Measurements from ENCODE around the gene PARD6A. TPM values are rescaled to one million over a fixed set of nuclear protein-coding genes. Genes with fewer than 3 reads are reported as not detected.
"Not testable (repeated sequence)": the region's sequence is repeated elsewhere in the genome, so short reads cannot be mapped to it uniquely, and the experiment has no call there.

Gene PARD6A
- polyA plus RNA-seq, 1 donor: 2.2 TPM

DNA sequence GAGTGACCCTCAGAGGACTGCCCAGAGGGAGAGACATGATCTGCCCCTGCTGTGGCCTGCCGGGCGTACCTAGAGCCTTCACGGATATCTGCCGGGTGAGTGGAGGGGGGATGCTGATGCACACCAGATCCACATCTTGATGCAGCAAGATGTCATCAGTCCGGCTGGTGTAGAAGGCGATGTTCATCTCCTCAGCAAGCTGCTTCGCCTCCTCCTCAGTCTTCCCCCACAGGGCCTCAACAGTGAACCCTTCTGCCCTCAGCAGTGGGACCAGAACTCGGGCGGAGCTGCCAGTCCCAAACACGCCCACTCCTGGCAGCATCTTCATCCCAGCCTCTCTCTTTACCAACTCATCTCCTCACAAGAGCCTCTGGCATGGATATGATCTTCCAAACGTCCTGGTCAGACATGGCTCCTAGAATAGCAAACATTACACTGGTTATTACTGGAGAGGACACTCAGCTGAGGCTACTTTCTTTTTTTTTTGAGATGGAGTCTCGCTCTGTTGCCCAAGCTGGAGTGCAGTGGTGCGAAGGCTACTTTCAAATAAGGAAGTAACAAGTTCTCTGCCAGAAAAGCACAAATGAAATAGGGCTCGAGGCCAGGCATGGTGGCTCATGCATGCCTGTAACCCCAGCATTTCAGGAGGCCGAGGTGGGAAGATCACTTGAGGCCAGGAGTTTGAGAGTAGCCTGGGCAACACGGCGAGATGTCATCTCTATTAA, 24.8 kb downstream of the PARD6A start:
- no peak for DNase-seq

DNA sequence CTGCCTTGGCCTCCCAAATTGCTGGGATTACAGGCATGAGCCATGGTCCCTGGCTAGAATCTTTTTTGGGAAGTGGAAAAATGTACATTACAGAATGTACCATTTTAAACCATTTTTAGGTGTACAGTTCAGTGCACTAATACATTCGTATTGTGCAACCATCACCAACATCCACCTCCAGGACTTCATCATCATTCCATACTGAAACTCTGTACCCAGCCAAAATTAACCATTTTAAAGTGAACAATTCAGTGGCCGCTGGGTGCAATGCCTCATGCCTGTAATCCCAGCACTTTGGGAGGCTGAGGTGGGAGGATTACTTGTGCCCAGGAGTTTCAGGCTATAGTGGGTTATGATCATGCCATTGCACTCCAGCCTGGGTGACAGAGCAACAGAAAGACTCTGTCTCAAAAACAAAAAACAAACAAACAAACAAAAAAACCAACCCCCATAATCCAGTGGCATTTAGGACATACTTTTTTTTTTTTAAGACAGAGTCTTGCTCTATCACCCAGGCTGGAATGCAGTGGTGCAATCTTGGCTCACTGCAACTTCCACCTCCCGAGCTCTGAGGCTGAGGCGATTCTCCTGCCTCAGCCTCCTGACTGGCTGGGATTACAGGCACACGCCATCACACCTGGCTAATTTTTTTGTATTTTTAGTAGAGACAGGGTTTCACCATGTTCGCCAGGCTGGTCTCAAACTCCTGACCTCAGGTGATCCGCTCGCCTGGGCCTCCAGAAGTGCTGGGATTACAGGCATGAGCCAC, 32.9 kb downstream of the PARD6A start:
- not testable (repeated sequence) for DNase-seq

DNA sequence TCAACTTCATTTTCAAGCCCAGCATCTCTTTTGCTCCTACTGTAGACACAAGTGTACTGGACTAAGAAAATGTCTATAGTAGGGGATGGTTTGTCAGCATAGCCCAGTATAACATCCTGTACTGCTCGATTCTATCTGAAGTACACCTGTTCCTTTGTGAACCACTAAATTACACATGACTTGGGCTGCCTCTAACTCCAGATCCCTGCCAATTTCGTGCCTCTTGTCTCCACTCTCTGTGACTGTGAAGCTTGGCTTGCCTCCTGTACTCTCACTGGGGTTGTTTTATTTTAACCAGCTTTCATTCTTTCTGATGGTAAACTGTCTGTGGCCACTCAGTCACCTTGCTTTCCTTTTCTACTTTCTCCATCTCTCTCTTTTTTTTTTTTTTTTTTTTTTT, 33.9 kb downstream of the PARD6A start:
- DNase-seq: no peak

DNA sequence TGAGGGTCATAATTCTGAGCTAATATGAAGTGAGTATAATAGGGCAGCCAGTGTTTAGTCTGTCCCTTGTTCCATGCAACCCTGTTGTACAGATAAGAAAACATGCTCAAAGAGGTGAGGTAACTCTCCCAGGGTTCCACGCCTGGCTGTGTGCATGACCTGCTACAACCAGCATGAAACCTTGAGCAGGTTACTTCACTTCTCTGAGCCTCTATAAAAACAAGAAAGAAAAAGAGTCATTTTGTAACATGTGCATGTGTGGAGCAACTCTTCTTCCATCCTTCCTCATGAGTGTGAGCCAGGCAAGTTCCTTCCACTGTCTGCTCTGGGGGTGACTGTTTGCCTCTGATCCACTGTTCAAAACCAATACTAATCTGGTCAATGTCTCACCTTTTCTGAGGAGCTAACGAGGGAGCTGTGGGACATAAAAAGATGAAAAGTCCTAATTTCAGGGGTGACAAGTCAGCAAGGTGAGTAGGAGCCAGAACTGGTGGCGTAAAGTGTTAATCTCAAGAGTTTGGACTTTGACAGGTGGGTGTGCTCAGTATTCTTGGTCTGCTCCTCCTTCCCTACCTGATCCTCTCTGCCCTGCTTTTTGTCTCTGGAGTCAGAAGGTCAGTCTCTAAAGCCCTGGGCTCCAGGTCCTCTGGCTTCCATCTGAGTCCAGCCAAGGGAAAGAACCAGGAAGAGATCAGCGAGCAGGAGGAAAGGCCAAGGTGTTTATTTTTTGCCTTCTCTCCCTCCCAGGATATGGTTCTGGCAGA, 36.8 kb downstream of the PARD6A start:
- no peak for DNase-seq

DNA sequence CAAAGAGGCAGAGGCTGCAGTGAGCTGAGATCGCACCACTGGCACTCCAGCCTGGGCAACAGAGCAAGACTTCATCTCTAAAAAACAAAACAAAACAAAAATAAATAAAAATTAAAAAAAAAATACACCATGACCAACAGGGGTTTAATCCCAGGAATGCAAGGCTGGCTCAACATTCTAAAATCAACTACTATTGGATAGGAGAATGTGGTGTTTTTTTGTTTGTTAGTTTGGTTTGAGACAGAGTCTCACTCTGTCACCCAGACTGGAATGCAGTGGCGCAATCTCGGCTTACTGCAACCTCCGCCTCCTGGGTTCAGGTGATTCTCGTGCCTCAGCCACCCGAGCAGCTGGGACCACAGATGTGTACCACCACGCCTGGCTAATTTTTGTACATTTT, 38.5 kb downstream of the PARD6A start:
- DNase-seq: no peak

DNA sequence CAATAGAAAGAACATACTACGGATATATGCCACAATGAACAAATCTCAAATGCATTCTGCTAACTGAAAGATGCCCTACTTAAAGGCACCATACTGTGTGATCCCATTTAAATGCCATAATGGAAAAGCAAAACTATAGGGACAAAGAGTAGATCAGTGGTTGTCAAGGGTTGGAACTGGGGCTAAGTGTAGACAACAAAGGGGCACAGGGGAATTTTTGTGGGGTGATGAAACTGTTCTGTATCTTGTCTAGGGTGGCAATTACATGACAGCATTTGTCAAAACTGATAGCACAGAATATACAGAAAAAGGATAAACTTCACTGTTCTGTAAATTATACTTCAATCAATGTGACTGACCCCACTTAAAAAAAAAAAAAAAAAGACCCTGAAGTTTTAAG, 40.7 kb downstream of the PARD6A start:
- DNase-seq: no peak

DNA sequence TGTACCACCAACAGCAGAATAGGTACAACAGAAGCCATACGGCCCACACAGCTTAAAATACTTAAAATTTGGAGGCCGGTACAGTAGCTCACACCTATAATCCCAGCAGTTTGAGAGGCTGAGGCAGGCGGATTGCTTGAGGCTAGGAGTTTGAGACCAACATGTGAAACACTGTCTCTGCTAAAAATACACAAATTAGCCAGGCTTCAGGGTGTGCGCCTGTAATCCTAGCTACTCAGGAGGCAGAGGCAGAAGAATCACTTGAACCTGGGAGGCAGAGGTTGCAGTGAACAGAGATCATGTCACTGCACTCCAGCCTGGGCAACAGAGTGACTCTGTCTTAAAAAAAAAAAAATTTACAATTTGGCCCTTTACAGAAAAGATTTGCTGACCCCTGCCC, 41.4 kb downstream of the PARD6A start:
- DNase-seq: no peak

DNA sequence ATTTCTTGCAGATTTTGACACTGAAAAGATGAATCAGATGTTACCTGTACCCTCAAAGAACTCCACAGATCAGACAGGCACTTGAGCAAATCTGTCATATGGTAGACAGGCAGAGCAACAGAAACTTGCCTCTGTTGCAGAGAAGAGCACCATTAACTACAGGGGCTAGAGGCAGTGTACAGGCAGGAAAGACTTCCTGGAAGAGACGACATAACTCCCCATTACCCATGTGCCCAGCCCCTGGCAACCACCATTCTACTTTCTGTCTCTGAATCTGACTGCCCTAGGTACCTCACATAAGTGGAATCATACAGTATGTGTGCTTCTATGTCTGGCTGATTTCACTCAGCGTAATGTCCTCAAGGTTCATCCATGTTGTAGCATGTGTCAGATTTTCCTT, 42.9 kb downstream of the PARD6A start:
- DNase-seq: no peak

DNA sequence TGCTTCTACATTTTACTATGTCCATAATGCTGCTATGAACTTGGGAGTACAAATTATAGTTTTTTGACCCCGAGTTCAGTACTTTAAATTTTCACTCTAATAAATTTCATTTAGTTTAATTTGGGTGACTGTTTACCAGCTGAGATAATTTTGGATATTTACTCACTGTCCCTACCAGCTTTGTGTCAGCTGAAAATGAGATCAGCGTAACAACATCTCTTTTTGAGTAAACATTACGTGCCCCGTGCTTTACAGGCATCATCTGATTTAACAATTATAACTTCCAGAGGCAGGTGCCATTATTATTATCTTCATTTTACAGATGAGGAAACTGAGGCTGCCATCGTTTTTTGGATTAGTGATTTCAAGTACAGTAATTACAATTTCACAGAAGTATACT, 43.4 kb downstream of the PARD6A start:
- no peak for DNase-seq

DNA sequence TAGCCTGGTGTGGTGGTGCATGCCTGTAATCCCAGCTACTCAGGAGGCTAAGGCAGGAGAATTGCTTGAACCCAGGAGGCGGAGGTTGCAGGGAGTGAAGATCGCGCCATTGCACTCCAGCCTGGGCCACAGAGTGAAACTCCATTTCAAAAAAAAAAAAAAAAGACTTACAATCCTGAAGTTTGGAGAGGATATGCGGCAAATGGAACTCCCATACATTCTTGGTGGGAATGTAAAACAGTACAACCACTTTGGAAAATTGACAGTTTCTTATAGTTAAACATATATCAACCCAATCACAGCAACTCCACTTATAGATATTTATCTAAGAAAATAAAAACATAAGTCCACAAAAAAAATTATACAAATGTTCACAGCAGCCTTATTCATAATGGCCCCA, 46.5 kb downstream of the PARD6A start:
- no peak for DNase-seq

DNA sequence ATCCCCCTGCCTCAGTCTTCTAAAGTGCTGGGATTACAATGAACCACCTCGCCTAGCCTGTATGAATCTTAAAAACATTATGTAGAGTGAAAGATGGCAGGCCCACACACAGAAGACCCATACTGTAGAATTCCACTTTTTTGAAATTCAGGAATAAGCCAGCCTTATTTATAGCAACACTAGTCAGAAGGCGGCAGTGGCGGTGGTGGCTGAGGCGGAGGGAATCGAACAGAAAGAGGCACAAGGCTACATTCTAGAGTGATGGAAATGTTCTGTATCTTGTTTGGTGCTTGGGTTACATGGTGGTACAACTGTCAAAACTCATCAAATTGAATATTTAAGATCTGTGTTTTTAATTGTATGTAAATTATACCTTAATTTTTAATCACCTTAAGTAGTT, 47.0 kb downstream of the PARD6A start:
- DNase-seq: no peak

DNA sequence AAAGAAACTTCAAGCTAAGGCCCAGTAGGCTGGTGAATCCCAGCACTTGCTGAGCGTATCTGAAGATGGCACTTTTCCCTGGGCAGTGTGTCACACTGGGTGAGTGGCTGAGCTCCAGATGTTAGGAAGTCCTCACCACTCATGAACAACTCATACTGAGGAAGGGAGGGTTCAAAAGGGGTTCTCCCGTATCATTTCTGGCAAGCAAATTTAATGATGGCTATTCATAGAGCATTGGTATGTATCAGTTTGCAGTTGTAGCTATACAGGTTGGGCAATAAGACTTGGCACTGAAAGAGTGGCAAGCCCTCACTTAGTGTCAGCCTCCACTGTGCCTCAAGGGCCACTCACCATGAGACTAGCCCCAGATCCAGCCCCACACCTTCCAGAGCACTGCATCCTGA, 47.6 kb downstream of the PARD6A start:
- no peak for DNase-seq

DNA sequence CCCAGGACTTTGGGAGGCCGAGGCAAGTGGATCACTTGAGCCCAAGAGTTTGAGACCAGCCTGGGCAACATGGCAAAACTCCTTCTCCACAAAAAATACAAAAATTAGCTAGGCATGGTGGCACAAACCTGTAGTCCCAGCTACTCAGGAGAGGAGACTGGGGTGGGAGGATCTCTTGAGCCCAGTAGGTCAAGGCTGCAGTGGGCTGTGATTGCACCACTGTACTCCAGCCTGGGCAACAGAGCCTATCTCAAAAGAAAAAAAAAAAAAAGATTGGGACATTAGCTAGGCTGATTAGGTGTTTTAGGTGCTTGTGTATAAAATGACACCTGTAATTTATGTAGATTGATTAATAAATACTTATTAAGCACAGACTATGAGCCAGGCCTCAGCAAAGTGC, 48.3 kb downstream of the PARD6A start:
- no peak for DNase-seq

DNA sequence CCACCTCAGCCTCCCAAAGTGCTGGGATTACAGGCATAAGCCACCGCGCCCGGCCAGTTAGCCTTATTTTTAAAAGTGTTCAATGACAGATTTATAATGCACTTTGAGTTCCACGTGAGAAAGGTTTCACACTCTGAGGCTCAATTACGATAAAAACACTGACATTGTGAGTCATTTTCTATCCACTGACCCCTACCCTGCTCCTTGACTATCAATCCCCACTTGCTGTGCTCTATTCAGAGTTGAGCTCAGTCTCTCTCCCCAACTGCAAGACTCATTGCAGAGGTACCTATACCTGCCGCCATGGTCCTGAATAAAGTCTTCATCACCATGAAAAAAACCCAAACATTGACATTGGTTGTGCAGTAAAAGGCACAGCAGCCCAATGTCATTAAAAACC, 49.8 kb downstream of the PARD6A start:
- no peak for DNase-seq

Other genes starting within 250 kb of the PARD6A start
- gene ZDHHC1, start 244.5 kb upstream of the PARD6A start, polyA plus RNA-seq (ENCODE audit: insufficient read length): 11.5 TPM
- gene HSD11B2, start 229.8 kb upstream of the PARD6A start, polyA plus RNA-seq (ENCODE audit: insufficient read length): 40.8 TPM
- 83.5 TPM for gene ATP6V0D1, start 179.8 kb upstream of the PARD6A start, polyA plus RNA-seq (ENCODE audit: insufficient read length)
- gene AGRP, start 177.4 kb upstream of the PARD6A start, polyA plus RNA-seq (ENCODE audit: insufficient read length): 0.18 TPM
- gene RIPOR1, start 132.1 kb upstream of the PARD6A start, polyA plus RNA-seq (ENCODE audit: insufficient read length): 112 TPM
- 88.3 TPM for gene CTCF, start 98.4 kb upstream of the PARD6A start, polyA plus RNA-seq (ENCODE audit: insufficient read length)
- 1.2 TPM for gene CARMIL2, start 15.8 kb upstream of the PARD6A start, polyA plus RNA-seq (ENCODE audit: insufficient read length)
- 23.9 TPM for gene ACD, start 700 bp upstream of the PARD6A start, polyA plus RNA-seq (ENCODE audit: insufficient read length)
- 25.8 TPM for gene ENKD1, start 5.8 kb downstream of the PARD6A start, polyA plus RNA-seq (ENCODE audit: insufficient read length)
- 2.8 TPM for gene C16orf86, start 5.9 kb downstream of the PARD6A start, polyA plus RNA-seq (ENCODE audit: insufficient read length)
- 19.7 TPM for gene GFOD2, start 58.4 kb downstream of the PARD6A start, polyA plus RNA-seq (ENCODE audit: insufficient read length)
- 29.3 TPM for gene RANBP10, start 145.6 kb downstream of the PARD6A start, polyA plus RNA-seq (ENCODE audit: insufficient read length)
- 7.8 TPM for gene TSNAXIP1, start 145.9 kb downstream of the PARD6A start, polyA plus RNA-seq (ENCODE audit: insufficient read length)
- gene THAP11, start 181.4 kb downstream of the PARD6A start, polyA plus RNA-seq (ENCODE audit: insufficient read length): 26.1 TPM
- 128 TPM for gene NUTF2, start 186.0 kb downstream of the PARD6A start, polyA plus RNA-seq (ENCODE audit: insufficient read length)
- gene CENPT, start 186.7 kb downstream of the PARD6A start, polyA plus RNA-seq (ENCODE audit: insufficient read length): 51.7 TPM
- 92.2 TPM for gene EDC4, start 212.1 kb downstream of the PARD6A start, polyA plus RNA-seq (ENCODE audit: insufficient read length)
- gene NRN1L, start 223.9 kb downstream of the PARD6A start, polyA plus RNA-seq (ENCODE audit: insufficient read length): not detected
- gene PSKH1, start 232.3 kb downstream of the PARD6A start, polyA plus RNA-seq (ENCODE audit: insufficient read length): 33.7 TPM

Data from left kidney (tissue), 2 donors.